HG03135 (cell line): Measurements from ENCODE around the gene TOB1.

ENCODE experiments used
- ATAC-seq: cut with Tn5 transposase; IDR thresholded peaks from one replicate; pipeline ENCODE4 v1.9.1; 2021; ENCODE audit warnings: mild to moderate bottlenecking, moderate library complexity; ENCODE audit not compliant: unreplicated experiment

The TOB1 gene

GRCh38 chr17:50833510-50834428, 32.4 kb downstream of the TOB1 start:
- ATAC-seq = no peak

- ATAC-seq = no peak
These were observed 33.2 kb downstream of the TOB1 start for GRCh38 chr17:50832864-50833381.

- ATAC-seq = no peak
These were observed 33.8 kb downstream of the TOB1 start for GRCh38 chr17:50832267-50832863.

GRCh38 chr17:50831471-50831928, 34.7 kb downstream of the TOB1 start:
- ATAC-seq = no peak

GRCh38 chr17:50830994-50831393, 35.2 kb downstream of the TOB1 start:
- ATAC-seq = no peak

- no peak for ATAC-seq
These were observed 35.8 kb downstream of the TOB1 start for GRCh38 chr17:50830352-50830751.

- ATAC-seq = no peak
These were observed 36.8 kb downstream of the TOB1 start for GRCh38 chr17:50829332-50829731.

GRCh38 chr17:50828508-50829170, 37.5 kb downstream of the TOB1 start:
- ATAC-seq = peak; percentile 56

GRCh38 chr17:50825188-50825587, 41.0 kb downstream of the TOB1 start:
- ATAC-seq = no peak

- no peak for ATAC-seq
These were observed 41.7 kb downstream of the TOB1 start for GRCh38 chr17:50824429-50824828.

GRCh38 chr17:50822550-50822949, 43.6 kb downstream of the TOB1 start:
- no peak for ATAC-seq

- no peak for ATAC-seq
These were observed 45.5 kb downstream of the TOB1 start for GRCh38 chr17:50820651-50821050.

GRCh38 chr17:50818921-50819657, 47.1 kb downstream of the TOB1 start:
- ATAC-seq = no peak

- no peak for ATAC-seq
These were observed 47.9 kb downstream of the TOB1 start for GRCh38 chr17:50818261-50818660.

GRCh38 chr17:50817838-50818237, 48.3 kb downstream of the TOB1 start:
- ATAC-seq = no peak

- no peak for ATAC-seq
These were observed 49.1 kb downstream of the TOB1 start for GRCh38 chr17:50816771-50817751.

GRCh38 chr17:50816271-50816670, 49.9 kb downstream of the TOB1 start:
- no peak for ATAC-seq

- ATAC-seq = no peak
These were observed 50.8 kb downstream of the TOB1 start for GRCh38 chr17:50815400-50815799.

- ATAC-seq = no peak
These were observed 52.6 kb downstream of the TOB1 start for GRCh38 chr17:50813583-50813982.
